GM19240 (cell line): Measurements from ENCODE around the gene ATP6V0A4.
"Not testable (repeated sequence)": the region's sequence is repeated elsewhere in the genome, so short reads cannot be mapped to it uniquely, and the experiment has no call there.

Source experiments
- DNase-seq: peaks from one replicate; pipeline ENCODE4 v3.0.0; 2011; ENCODE audit warnings: low spot score; ENCODE audit not compliant: insufficient read length

Gene ATP6V0A4

DNA sequence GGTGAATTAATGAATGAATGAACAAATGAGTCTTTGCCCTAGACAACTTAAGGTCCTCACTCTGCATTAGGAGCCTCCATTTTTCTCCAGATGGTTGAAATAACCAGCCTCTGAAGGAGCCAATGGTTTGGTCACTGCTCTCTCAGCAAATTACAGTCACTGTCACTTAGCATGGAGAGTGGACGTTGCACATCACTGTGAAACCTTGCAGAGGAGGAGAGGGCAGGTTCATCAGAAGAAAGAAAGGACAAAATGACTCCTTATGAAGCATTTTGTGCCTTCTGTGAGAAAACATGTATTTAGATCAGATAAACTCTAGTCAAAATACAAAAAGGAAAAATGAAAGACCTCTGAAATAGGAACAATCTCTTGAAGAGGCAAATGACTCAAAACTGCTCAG, 6.6 kb upstream of the ATP6V0A4 start:
- no peak for DNase-seq

- no peak for DNase-seq
Observed at GRCh38 chr7:138802706-138803105, 4.7 kb upstream of the ATP6V0A4 start.

- DNase-seq = no peak
Observed at GRCh38 chr7:138801256-138801655, 3.3 kb upstream of the ATP6V0A4 start.

DNA sequence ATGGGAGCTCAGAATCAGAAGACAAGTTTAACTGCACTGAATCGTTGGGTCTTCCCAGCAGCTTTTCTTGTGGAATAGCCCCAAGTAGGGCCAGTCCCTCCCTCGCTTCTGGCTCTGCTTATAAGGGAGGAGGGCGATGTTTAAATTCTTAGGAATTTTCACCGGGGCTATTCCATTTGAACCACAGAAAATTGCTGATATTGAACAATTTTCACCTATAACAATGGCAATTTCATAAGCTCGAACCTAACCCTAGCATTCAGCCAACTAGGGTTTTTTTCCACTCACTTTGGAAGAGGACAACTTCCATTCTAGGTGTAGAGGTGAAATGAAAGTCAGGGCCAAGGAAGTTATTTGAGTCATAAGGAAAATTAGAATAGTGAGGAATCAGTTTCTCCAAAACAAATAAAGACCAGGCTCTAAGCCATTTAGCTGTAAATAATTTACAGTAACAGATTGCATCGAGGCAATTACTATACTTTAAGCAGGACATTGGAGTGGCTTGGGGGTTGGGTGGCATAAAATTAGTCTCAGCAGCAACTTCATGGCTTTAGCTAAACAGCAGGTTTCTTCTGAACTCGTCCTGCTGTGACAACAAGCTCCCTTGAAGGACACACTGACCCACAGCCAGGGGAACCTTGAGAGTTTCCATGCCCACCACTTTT, 1.5 kb upstream of the ATP6V0A4 start:
- no peak for DNase-seq

GRCh38 chr7:138798836-138799235, 840 bp upstream of the ATP6V0A4 start:
- no peak for DNase-seq

GRCh38 chr7:138797046-138797445, 950 bp downstream of the ATP6V0A4 start:
- DNase-seq = not testable (repeated sequence)

DNA sequence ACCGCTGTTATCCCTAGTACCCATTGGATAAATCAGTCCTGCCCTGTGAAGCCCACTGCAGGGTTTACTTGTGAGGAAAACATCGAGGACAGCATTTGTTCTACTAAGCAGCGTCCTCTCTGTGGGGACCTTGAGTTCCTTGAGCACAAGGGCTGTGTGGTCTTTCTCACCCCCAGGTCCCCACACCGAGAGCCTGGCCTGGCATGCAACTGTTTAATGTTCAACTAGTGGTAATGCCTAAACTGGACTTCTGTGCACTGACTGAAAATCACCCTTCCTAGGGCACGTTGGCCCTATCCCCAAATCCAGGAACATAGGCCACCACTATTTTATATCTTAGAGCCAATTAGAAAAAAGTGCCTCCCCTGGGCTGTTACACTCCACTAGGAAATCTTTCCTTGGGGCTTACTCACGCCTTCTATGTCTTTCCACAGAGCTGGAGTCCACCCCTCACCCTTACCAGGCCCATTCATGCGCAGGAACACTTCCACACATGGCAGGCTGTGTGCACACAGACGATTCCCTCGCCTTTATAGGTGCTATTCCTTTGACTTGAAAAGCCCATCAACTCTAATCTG, 1.9 kb downstream of the ATP6V0A4 start:
- DNase-seq = no peak

DNA sequence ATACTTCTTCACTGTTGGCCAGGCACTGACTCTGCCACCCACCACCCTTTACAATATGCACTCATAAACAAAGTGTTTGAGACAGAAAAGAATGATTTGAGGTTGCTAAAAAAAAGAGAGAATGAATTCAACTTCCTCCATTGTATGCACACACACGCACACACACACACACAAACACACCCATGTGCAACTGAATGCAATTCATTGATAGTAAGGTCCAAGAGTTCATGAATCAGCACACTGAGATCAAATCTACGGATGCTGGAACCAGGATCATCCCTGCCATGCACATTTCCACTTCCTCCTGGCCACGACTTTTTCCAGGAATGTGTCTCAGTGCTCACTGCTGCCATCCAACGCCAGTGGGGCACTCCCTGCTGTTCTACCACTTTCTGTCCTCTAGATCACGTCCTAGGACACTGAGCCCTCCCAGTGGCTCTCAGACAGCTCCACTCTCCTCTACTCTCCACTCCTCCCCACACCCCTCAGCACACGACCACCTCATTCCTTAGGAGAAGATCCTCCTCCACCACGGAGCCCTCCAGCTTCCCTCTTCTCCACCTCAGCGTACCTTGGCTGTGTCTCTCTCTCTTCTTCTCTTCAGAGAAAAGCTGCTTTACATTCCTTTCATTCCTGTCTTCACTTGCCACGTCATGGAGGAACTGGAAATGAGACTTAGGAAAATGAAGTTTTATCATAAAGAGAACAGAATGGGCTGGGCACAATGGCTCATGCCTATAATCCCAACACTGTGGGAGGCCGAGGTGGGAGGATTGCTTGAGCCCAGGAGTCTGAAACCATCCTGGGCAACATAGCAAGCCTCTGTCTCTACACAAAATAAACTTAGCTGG, 12.2 kb downstream of the ATP6V0A4 start:
- no peak for DNase-seq

- no peak for DNase-seq
Observed at GRCh38 chr7:138784692-138785091, 13.3 kb downstream of the ATP6V0A4 start.

GRCh38 chr7:138781004-138781403, 17.0 kb downstream of the ATP6V0A4 start:
- no peak for DNase-seq

DNA sequence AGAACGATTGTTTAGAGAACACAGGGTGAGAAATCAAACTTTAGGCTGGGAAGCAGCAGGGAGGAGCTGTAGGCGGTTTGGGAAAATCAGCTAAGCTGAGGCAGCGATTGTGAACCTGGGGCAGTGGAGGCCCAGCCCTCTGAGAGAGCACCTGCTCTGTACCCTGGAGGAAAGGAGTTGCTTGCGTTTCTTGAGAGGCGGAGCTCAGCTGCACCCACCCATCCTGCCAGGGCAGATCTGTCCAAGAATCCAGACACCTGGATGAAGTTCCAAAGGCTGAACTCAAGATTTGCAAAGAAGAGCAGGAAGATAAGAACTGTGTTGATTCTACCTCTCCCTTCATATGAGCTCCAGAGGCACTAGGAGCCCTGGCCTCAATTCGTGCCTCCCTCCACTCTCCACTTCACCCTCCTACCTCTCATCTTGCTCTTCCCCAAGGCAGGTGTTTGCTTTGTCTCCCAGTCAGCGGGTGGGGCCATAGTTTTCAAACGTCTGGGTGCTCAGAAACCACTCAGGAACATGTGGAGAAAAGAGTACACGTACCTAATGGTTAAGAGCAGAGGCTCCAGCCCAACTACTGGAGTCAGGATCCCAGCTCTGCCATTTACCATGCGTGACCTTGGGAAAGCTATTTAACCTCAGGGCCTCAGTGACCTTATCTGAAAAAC, 21.7 kb downstream of the ATP6V0A4 start:
- DNase-seq = no peak

GRCh38 chr7:138773817-138774216, 24.2 kb downstream of the ATP6V0A4 start:
- no peak for DNase-seq

- no peak for DNase-seq
Observed at GRCh38 chr7:138773176-138773575, 24.8 kb downstream of the ATP6V0A4 start.

DNA sequence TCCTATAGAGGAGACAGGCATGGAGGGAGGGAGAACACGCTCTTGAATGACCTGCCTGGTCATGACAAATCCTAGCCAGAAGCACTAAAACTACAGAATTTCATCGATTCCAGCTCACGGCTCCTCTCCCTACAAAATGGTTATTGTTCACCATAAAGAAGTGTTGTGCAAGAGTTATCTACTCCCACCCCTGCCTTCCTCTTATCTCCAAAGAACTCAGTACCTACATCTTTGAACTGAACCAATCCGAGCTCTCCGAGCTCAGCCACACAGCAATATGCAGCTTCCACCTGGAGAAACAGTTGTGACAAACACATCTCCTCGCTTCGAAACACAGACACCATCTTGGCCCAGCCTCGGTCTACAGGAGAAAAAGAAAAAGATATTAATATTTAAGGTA, 27.1 kb downstream of the ATP6V0A4 start:
- no peak for DNase-seq

GRCh38 chr7:138768241-138768640, 29.8 kb downstream of the ATP6V0A4 start:
- DNase-seq = no peak

GRCh38 chr7:138756591-138757242, 41.3 kb downstream of the ATP6V0A4 start:
- no peak for DNase-seq

DNA sequence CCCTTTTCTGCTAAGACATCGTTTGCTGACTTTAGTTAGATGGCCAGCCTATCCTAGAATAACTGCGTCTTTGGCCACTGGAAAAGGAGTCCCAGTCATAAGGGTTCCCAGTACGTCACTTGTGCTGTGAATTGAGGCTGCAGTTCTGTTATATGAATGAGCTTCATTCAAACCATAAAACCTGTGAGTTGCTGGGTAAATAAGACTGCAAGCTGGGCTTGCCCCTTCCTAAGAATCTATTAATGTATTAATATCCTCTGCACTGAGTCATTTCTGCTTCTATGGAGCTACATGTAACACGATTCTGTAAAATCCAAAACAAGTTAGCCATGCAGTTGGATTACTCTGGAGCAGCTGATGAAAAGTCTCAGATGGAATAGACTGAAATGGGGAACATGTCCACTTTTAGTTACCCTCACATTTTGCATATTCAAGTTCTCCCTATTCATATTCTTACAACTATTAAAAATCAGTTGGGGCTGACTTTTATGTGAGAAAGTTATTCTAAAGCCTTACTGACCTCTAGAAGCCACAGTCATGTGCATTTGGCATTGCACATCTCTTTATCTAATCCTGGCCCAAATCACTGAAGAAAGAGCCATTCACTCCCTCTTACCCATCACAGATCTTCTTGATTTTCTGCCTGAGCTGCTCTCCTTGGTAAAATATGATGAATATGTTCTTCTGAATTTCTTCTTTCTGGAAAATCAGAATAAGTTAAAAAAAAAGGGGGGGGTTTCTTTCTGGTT, 42.0 kb downstream of the ATP6V0A4 start:
- DNase-seq = no peak

DNA sequence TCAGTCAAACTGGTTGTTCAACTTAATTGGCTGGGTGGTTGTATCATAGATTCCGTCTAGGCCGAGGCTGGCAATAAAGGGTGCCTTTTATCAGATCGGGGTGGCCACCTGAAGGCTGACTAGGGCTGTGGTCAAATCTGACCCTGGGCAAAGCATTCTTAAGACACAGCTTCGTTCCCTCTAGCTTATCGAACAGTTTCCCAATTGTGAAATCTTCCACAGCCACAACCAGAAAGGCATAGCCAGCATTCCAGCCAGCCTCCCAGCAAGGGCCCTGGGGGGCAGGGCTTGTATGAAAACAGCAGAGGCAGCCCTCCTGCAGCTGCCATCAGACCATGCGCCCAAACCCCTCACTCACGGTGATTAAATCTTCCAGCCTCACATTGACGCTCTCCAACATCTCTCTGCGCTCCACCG, 42.7 kb downstream of the ATP6V0A4 start:
- no peak for DNase-seq

DNA sequence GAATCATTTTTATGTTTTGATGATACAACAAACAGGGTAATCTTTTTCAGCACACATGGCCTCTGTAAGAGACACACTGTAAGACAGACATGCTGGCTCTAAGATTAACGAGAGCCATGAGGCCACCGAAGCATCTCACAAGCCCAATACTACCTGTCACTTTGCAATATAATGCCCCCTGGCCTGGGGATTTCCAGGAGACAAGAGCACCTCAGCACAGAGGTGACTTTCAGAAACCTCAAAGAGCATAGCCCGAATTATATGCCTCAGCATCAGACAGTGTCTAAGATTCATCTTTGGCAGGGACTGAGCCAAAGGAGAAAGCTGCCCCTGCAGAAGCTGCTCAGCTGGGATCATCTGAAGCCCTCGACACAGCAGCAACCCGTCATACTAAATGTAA, 44.4 kb downstream of the ATP6V0A4 start:
- DNase-seq = no peak

DNA sequence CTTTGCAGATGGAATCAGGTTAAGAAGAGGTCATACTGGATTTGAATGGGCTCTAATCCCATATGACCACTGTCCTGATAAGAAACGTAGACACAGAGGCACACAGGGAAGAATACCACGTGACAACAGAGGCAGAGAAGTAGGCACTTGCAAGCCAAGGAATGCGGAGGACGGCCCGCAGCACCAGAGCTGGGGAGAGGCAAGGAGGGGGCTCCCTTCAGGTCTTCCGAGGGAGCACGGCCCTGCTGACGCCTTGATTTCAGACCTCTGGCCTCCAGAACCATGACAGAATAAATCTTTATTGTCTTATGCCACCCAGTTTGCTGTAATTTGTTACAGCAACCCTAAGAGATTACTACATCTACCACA, 44.9 kb downstream of the ATP6V0A4 start:
- no peak for DNase-seq
